Lung (tissue), 12 donors: ENCODE results near the gene TOX2. TPM values are rescaled to one million over a fixed set of nuclear protein-coding genes. Genes with fewer than 3 reads are reported as not detected.

ENCODE experiments used
- ATAC-seq: fragments of 200-7000 bp; cut with Tn5 transposase; one replicate; pipeline ENCODE4 v1.9.1; 2020; ENCODE audit warnings: moderate number of reproducible peaks; ENCODE audit not compliant: insufficient read depth, low FRiP score
- DNase-seq, 3 donors: peaks; one replicate each; pipeline ENCODE4 v3.0.0-alpha.2; 2013 to 2017
- H3K27ac ChIP-seq, 2 donors: one replicate each; pipeline ENCODE4 v1.5.1; 2013; ENCODE audit warnings: mild to moderate bottlenecking in 2 of 2, moderate library complexity in 2 of 2, control low read depth in 1 of 2, inconsistent platforms in 1 of 2, low read depth in 1 of 2, low read length in 1 of 2
- H3K27me3 ChIP-seq, 3 donors: one replicate each; pipeline ENCODE4 v1.5.1; 2013; ENCODE audit warnings: low read length in 2 of 3; ENCODE audit not compliant: control insufficient read depth in 3 of 3, insufficient read depth in 3 of 3
- H3K36me3 ChIP-seq, 4 donors: one replicate each; pipeline ENCODE4 v1.5.1; 2013; ENCODE audit warnings: low read length in 4 of 4, mild to moderate bottlenecking in 1 of 4, moderate library complexity in 1 of 4; ENCODE audit not compliant: control insufficient read depth in 4 of 4, insufficient read depth in 4 of 4
- H3K4me1 ChIP-seq, 5 donors: one replicate each; pipeline ENCODE4 v1.5.1; 2013; ENCODE audit warnings: low read length in 5 of 5, mild to moderate bottlenecking in 2 of 5, moderate library complexity in 1 of 5; ENCODE audit not compliant: control insufficient read depth in 5 of 5, insufficient read depth in 5 of 5
- H3K4me3 ChIP-seq: one replicate; pipeline ENCODE4 v1.5.1; 2013; ENCODE audit warnings: mild to moderate bottlenecking, control low read depth, moderate library complexity
- H3K9ac ChIP-seq, 2 donors: one replicate each; pipeline ENCODE4 v1.5.1; 2013; ENCODE audit warnings: low read length in 2 of 2, control low read depth in 1 of 2; ENCODE audit not compliant: insufficient read depth in 1 of 2
- H3K9me3 ChIP-seq, 4 donors: one replicate each; pipeline ENCODE4 v1.5.1; 2013; ENCODE audit warnings: low read length in 3 of 4, mild to moderate bottlenecking in 1 of 4, moderate library complexity in 1 of 4; ENCODE audit not compliant: control insufficient read depth in 4 of 4, insufficient read depth in 3 of 4
- WGBS, 2 donors: extraction: QIAGEN DNeasy Blood & Tissue Kit; methylation state at CpG; one replicate each; pipeline ENCODE4 v1.1.7; 2013; 5-methylcytosine and 5-hydroxymethylcytosine counted together
- polyA plus RNA-seq, 2 donors: library from polyadenylated mRNA; stranded (reverse); fragments of 200-250 nt; gene quantifications; one replicate each; pipeline ENCODE4 v1.2.1, GENCODE V29; 2013
- total RNA-seq, 2 donors: library from RNA; depleted of rRNA in 1 of 2; stranded (reverse); fragments of >200 nt in 1 of 2; gene quantifications; one replicate each; pipeline ENCODE4 v1.2.1, GENCODE V29; 2014 to 2021
- TF ChIP-seq, protein P1 (sequence below): IDR thresholded peaks from 2 replicates; pipeline ENCODE4 v1.5.1; 2012; ENCODE audit warnings: mild to moderate bottlenecking; ENCODE audit errors: control extremely low read depth, extremely low read depth
- donor health status: control.
- donor health status: control.
- donor health status: Bipolar disorder and iron deficiency.
- donor health status: healthy.
- donor health status: DM: yes; HTN: yes; CAD: no.

The TOX2 gene
- total and polyA plus RNA-seq, 4 donors = 12.0 to 25.5 (median 16.6) TPM

DNA sequence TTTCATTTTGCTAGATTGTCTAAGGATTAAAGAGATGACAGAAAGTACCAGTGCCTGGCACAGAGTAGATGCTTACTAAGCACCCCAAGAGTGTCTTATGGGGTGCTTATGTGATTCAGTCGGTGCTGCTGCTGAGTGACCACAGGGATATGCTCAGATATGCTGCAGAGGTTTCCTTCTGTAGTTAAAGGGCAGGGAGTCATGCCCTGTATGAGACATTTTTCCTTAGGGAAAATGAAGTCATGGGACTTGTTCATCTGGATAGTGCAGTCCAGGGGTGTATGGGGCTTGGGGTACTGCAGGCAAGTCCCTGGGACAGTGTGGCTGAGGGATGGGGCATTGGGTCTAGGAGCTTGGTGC lies 25.1 kb downstream of the TOX2 start:
- 36 to 54% methylated on average over 1 of the region's 1 CpG for WGBS, 2 donors
- Histone ChIP-seq H3K4me3 (no peak overlapping the region), H3K27ac (peak overlapping the region in 1 of 2 donors; percentile 2), H3K9ac (peak overlapping the region in 1 of 2 donors; percentile 36), H3K27me3 (no peaks in the 10 kb centered on the region), H3K36me3 (no peaks in the 10 kb centered on the region), H3K4me1 (peaks cover 0 to 52% (median 29%) of the 10 kb centered on the region in 5 donors), H3K9me3 (no peaks in the 10 kb centered on the region)
- DNase-seq (no peak), ATAC-seq (no peak)
- TF ChIP-seq, protein P1, sequence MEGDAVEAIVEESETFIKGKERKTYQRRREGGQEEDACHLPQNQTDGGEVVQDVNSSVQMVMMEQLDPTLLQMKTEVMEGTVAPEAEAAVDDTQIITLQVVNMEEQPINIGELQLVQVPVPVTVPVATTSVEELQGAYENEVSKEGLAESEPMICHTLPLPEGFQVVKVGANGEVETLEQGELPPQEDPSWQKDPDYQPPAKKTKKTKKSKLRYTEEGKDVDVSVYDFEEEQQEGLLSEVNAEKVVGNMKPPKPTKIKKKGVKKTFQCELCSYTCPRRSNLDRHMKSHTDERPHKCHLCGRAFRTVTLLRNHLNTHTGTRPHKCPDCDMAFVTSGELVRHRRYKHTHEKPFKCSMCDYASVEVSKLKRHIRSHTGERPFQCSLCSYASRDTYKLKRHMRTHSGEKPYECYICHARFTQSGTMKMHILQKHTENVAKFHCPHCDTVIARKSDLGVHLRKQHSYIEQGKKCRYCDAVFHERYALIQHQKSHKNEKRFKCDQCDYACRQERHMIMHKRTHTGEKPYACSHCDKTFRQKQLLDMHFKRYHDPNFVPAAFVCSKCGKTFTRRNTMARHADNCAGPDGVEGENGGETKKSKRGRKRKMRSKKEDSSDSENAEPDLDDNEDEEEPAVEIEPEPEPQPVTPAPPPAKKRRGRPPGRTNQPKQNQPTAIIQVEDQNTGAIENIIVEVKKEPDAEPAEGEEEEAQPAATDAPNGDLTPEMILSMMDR = no peak

DNA sequence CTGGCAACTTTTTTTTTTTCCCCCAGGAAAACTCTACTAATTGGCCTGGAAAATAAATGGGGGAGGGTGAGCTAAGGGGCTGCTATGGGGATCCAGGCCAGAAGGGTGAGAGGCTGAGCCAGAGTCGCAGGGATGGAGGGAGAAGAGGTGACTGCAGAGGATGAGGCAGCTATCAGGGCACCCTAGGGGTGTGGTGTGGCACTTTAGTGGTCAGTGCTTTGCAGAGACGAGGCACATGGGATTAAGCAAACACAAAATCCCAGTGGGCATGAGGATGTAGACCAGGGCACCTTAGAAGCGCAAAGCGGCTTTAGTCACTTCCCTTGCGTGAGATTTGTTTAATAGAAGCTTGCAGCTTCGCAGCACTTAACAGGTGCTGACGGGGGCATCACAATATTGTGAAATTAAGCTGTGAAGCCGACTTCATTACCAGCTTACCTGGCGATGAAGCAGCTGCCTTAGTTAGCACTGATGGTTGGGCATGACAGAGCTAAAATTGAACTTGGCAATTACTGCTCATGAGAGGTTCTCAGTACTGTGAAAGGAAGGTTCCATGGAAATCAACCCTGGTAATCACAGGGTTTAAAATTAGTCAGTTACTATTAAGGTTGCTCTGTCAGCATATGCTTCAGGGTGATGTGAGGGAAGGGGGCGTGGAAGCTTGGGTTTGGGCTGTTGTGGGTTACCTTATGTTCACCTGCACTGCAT lies 26.0 kb downstream of the TOX2 start:
- no peak for ATAC-seq
- Histone ChIP-seq H3K36me3 (no peaks in the 10 kb centered on the region), H3K9me3 (no peaks in the 10 kb centered on the region), H3K9ac (no peak overlapping the region), H3K4me1 (peaks cover 0 to 50% (median 27%) of the 10 kb centered on the region in 5 donors), H3K4me3 (no peak overlapping the region), H3K27me3 (no peaks in the 10 kb centered on the region), H3K27ac (peak overlapping the region in 1 of 2 donors; percentile 12)
- WGBS, 2 donors = 85 to 89% methylated on average over 10 of the region's 10 CpGs
- no peak for DNase-seq
- TF ChIP-seq, protein P1 = no peak

DNA sequence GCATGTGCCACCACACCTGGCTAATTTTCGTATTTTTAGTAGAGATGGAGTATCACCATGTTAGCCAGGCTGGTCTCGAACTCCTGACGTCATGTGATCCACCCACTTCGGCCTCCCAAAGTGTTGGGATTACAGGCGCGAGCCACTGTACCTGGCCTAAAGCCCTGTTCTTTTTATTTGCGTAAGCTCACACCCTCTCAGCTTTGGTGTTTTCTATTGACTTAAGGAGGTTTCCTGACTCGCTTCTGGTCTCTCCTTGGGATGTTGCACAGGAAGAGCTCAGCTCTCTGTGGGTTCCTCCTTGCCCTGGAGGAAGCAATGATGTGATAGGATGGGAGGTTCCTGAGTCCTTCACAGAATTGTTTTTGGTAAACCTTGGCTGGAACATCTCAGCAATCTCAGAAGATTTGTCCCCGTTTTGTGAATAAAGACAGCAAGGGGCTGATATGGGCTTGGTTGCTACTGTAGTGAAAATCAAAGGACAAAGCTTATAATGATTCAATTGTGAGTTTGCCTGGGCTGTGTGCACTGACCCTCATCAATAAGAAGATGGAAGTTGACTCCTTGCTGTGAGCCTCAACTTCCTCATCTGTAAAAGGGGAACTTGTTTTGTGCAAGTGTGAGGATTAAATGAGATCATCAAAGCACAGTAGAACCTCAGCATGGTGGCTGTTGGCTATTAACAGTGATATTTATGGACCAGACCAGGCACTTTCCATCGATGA lies 27.0 kb downstream of the TOX2 start:
- peak; percentile 35 for ATAC-seq
- H3K4me1 ChIP-seq = peaks cover 0 to 44% (median 24%) of the 10 kb centered on the region in 5 donors
- WGBS, 2 donors = 33 to 39% methylated on average over 10 of the region's 10 CpGs
- no peak overlapping the region for H3K4me3 ChIP-seq
- H3K27ac ChIP-seq = peak overlapping the region in 1 of 2 donors; percentile 75
- H3K27me3 ChIP-seq = no peaks in the 10 kb centered on the region
- H3K9ac ChIP-seq = no peak overlapping the region
- H3K36me3 ChIP-seq = no peaks in the 10 kb centered on the region
- no peak for DNase-seq
- TF ChIP-seq, protein P1 = no peak
- H3K9me3 ChIP-seq = no peaks in the 10 kb centered on the region
